Effector CD4-positive, alpha-beta T cell (primary cell): ENCODE data around the gene SNX5.
"Not testable (repeated sequence)": the region's sequence is repeated elsewhere in the genome, so short reads cannot be mapped to it uniquely, and the experiment has no call there.

Source experiments
- DNase-seq: peaks from one replicate; pipeline ENCODE4 v3.0.0-alpha.2; 2020

The SNX5 gene

DNA sequence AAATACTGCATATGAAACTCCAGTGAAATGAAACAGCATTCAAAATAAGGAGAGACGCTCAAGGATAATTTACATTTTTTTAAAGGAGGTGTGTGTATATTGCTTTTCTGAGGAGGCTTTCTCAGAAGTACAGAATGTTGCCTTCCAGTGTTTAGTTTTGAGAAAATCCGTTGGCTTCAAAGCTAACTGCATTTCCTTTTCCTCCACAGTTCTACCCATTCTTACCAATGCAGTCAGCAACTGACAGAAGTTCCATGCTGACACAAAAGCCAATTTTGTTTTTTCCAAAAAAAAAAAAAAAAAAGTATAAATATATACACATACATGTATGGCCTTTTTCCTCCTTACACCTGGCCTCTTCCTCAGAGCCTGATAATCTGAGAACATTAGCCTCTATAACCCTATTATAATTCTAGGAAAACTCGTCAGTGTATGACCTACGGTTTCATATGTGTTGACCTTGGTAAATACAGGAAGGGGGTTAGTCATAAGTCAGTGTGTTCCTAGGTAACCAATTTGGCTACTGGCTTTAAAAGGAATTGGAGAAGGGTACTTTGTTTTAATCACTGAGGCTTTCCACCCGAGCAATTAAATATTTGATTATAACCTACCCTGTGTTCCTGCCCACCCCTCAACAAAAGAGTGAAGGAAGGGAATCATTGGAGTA is 24.4 kb upstream of the SNX5 start:
- DNase-seq = no peak

DNA sequence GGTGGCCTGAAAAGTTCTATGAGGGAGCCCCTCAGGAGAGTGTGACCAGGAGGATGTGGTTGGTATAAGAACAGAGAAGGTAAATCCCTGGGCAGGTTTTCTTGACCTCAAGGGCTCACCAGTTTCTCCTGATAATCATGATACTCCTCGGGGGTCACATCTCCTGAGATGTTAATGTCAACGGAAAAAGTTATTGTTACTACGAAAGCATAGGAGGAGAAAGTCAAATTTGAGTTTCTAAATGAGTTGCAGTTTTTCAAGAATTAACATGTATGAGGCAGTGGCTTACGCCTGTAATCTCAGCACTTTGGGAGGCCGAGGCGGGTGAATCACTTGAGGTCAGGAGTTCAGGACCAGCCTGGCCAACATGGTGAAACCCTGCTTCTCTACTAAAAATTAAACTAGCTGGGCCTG is 23.6 kb upstream of the SNX5 start:
- no peak for DNase-seq

DNA sequence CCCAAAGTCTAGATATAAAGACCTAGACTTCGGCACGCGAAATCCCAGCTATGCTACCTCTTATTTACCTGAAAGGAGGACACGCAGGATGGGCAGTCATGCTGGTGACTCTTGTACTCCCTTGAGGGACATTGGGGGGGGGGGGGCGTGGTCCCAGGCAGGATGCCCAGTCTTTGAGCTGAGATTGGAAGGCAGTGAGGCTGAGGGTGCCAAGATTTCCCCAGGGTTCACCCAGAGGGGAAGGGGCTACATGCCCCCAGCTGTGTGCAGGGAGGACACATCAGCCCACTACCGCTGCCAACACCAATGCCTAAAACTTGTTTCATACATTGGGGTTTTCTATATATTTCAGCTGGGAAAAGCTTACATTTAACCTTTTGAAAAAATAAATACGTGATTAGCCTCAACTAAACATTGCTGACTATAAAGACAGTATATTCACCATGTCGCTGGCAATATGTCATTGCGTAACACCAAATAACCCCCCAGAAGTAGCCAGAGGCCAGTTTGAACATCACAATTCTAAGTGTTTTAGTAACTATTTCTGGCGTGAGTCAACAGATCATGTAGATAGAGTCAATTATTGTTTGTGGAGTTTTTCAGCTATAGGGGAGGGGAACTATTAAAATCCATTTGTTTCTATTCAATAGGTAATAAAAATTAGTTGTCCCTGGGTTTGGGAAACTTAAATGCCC is 21.8 kb upstream of the SNX5 start:
- no peak for DNase-seq

DNA sequence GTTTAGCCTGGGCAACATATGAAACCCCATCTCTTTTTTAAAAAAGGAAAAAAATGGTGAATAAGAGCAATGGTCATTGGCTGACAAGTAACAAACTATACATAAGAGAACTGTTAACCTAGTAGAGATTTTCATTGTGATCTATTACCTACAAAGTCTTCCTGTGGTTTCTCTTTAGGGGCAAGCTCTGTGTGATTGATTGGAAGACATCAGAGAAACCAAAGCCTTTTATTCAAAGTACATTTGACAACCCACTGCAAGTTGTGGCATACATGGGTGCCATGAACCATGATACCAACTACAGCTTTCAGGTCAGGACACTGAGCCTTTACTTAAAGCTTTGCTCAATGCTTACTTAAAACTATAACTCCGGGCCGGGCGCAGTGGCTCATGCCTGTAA is 19.4 kb upstream of the SNX5 start:
- DNase-seq = no peak

DNA sequence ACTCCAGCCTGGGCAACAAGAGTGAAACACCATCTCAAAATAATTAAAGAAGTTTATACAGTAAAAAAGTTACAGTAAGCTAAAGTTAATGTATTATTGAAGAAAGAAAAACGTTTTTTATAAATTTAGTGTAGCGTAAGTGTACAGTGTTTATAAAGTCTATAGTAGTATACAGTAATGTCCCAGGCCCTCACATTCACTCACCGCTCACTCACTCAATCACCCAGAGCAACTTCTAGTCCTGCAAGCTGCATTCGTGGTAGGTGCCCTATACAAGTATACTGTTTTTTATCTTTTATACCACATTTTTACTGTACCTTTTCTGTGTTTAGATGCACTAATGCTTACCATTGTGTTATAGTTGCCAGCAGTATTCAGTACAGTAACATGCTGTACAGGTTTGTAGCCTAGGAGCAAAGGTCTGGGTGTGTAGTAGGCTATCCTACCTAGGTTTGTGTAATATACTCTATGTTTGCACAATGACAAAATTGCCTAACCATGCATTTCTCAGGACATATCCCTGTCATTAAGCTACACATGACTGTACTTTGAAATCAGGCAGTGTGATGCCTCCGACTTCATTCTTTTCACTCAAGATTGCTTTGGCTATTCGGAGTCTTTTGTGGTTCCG is 16.9 kb upstream of the SNX5 start:
- no peak for DNase-seq

DNA sequence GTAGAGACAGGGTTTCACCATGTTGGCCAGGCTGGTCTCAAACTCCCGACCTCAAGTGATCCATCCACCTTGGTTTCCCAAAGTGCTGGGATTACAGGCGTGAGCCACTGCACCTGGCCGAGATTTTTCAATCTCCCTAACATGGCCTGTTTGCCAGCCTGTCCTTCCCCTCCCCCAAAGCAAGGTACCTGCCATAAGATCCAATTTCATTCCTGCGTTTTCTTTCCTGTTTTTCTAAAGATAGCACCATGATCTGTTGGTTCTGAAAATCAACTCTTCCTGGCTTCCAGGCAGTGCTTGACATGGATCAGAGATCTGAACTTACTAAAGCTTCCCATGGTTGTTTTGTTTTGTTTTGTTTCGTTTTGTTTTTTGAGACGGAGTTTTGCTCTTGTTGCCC is 7.7 kb upstream of the SNX5 start:
- DNase-seq = no peak

DNA sequence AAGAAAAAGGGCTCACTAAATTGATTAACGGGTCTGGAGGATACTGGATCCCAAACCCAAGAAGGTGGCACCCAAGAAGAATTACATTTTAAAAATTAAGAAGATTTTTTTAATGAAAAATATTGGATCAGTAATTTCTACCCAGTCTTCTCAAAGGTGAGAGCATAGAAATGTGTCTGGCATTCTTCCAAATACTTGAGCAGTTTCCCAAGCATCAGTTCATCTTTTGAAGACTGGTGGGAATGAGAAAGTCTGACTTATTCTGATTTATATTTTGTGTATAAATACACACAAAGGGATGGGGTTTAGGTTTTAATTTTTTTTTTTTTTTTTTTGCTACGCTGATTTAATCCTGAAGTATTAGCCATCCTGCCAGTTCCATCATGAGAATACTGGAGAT is 3.5 kb upstream of the SNX5 start:
- no peak for DNase-seq

DNA sequence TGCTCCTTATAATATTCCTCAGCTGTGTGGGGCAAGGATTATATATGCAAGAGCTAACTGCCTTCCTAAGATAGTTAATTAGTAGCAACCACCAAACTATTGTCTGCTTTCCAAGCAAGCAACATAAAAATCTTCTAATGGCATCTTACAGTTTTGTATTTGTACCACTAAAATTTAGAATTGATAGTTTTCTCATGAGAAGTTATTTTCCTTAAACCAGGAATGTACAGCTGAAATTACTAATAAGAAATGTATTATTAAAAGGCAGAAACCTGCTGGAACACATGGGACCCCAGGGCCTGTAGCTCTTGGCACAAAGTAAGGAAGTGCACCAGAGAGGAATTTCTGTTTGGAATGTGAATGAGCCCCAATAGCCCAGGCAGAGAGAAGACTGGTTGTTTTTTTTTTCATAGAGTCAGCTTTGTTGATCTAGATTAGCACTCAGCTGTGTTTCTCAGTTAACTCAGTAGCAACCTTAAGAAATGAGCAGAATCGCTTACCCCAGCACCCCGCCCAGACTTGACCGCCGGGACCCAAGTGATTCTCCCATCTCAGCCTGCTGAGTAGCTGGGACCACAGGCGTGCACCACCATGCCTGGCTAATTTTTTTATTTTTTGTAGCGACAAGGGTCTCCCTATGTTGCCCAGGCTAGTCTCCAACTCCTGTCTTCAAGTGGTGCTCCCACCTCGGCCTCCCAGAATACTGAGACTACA is 2.9 kb upstream of the SNX5 start:
- DNase-seq = no peak

DNA sequence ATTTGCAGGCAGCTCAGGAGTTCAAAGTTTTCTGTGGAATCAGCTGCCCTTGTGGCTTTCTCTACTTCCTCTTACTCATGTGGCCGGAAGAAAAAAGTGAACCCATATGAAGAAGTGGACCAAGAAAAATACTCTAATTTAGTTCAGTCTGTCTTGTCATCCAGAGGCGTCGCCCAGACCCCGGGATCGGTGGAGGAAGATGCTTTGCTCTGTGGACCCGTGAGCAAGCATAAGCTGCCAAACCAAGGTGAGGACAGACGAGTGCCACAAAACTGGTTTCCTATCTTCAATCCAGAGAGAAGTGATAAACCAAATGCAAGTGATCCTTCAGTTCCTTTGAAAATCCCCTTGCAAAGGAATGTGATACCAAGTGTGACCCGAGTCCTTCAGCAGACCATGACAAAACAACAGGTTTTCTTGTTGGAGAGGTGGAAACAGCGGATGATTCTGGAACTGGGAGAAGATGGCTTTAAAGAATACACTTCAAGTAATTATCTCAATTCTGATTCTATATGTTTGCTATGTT is 1.4 kb upstream of the SNX5 start:
- DNase-seq = peak; percentile 5

DNA sequence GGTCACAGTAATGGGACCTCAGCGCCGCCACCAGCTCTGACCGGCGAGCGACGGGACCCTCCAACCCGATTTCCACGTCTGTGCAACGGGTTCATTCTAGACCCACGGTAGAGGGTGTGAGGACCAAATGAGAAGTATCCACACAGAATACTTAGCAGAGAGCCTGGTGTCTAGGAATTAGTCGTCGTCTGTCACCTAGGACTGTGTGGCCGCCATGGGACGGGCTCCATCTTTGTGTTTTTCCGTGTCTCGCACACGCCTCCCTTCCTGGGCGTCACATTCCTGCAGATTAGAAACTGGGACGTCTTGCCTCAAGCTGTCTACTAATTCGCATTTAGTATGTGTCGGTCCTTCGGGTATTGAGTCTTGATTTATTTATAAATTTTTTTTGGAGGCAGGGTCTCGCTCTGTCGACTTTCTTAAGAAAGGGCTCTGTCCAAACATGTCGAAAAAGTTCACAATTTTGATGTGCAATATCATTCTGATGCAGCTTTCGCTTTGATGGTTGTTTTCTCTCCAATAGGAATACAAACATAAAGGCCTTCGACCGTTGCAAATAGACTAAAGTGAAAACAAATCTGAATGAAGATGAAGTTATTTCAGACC is 787 bp upstream of the SNX5 start:
- peak; percentile 21 for DNase-seq

DNA sequence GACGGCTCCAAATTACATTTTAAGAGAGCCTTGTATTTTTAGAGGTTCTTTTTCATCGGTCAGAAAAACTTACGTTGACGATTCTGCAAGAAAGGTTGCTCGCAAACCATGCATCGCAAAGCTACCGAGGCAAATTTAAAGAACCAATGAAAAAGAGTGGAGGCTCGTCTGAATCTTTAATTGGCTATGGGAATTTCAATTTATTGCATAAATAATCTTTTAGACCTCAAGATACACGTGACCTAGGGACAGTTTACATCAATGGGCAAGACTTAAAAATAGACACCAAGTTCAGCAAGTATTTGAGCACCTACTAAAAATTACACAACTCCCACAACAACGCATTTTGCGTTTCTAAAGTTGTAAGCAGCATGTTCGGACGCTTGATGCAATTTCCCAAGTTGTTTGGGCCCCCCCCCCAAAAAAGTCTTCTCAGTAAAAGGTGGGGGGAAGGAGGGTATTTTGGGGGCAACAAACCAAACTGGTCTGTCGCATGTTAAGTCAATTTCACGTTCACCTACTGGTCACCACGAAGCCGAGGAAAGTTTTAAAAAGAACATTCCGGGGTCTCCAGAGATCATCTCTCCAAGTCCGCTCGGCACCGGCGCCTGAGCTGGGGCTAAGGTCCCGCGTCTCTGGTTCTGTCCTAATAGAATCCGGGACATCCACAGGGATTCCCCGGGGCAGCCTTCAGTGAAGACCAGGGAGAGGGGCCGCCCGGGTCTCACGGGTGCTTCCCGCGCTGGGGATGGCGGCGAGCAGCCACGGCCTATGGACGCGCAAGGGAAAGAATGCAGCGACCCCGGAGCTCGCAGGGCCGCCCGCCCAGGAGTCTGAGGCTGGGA is 851 bp downstream of the SNX5 start:
- DNase-seq = no peak

DNA sequence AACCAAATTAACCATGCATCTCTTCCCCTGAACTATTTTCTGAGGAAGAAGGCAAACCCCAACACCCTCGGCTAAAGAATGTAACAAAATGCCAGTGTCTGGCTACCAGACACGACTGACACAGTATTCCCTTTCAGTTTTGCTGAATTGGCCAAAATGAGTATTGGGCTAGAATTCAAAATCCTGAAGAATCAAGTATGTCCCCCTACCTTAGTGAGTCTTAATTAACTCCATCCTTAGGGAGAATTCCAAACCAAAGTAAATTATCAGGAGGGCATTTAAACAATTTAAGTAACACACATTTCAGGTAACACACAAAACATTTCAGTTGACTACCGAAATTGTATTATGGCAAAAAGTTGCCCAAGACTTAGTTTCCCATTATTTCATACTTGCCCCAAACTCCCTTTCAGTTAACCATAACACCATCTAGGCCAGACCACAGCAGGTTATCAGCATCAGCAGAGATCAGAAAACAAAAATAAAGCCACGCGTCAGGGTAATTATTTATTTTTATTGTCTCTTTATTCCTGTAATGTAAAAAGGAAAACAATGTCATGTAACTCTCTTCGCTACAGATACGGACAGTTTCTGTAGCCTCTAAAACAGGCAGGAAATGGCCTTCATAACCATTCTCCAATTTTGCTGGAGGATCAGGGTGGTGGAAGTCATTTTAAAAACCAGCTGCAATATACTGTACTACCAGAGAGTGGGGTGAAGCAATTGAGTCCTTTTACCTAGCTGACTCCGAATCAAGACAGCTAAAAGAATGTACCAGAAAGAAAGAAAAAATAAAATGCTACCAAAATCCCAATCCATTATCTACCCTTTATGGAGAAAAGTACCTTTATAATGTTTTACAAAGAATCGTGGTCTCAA is 1.9 kb downstream of the SNX5 start:
- DNase-seq = no peak

DNA sequence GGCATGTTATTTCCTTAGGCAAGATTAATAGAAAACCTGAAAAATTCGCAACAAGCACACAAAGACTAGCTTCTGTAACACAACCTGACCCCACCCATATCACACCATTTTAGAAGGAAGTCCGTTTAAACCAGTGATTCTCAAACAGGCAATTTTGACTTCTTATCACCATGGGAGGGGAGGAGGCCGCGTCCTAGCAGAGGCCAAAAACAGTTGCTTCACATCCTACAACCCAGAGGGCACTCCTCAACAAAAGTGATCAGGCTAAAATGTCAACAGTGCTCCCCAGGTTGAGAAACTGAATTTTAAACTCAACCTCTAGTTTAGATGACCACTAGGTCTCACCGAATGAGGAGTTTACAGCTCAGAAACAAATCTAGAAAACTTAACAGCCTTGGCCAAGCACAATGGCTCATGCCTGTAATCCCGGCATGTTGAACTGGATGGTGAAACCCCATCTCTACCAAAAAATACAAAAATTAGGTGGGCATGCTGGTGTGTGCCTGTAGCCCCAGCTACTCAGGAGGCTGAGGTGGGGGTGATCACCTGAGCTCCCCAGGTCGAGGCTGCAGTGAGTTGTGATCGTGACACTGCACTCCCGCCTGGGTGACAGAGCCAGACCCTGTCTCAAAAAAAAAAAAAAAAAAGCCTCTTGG is 3.4 kb downstream of the SNX5 start:
- DNase-seq = no peak

DNA sequence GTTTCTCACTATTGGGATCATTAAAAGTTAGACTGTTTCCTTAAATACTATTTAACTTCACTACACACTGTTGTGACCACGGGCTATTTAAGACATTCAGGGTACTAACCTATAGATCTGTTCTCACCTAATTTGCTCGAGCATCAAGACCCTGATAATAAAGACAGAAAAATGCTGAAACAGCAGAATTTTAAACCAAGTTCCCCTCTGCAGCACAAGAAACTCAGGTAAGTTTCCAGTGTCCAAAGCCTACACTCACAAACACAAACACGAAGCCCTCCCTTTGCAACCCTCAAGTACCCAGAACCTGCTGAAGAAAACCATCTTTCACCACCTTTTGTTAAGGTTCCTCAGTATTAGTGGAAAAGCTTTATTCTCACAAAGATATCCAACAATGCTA is 4.0 kb downstream of the SNX5 start:
- no peak for DNase-seq

DNA sequence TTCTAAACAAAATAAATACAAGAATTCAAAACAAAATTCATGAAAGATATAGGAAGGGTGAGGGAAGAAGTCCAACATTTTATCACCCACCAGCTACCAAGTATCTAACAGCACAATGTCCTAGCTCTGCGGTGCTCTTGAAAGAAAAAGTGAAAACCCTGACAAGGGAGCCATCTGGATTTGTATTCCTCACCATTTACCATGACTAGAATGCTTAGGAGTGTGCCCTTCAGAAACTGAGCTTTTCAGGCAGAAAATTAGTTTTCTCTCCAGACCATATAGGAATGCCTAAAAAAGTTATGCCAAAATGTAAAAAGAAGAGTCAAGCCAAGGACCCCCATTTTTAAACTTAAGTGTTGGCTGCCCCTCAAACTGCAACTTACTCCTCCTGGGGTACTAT is 4.5 kb downstream of the SNX5 start:
- DNase-seq = no peak

DNA sequence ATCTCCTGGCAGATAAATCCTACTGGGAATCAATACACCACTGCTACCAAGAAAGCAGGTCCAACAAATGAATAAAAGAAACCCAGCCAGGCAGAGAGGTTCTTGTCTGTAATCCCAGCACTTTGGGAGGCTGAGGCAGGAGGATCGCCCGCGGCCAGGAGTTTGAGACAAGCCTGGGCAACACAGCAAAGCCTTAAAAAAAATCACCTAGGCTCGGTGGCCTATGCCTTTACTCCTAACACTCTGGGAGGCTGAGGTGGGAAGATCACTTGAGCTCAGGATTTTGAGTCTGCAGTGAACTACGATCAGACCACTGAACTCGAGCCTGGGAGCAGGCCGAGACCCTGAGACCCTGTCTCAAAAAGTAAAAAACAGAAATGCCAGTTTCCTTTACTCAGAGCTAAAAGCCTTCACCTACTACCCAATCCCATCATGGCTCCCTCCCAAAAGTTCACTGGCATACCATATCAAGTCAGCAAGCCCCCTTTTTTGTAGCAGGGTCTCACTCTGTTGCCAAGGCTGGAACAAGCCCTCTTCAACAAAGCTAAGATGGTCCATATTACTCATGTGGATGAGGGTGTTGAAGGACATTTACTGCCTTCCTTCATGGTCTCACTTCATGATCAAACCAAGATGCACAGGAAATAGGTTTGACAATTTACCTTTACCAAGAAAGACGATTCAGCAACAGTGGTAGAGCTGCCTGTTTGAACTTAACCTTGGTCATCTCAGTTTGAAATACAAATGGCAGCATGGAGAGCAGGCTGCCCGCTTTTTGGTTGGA is 5.3 kb downstream of the SNX5 start:
- no peak for DNase-seq

DNA sequence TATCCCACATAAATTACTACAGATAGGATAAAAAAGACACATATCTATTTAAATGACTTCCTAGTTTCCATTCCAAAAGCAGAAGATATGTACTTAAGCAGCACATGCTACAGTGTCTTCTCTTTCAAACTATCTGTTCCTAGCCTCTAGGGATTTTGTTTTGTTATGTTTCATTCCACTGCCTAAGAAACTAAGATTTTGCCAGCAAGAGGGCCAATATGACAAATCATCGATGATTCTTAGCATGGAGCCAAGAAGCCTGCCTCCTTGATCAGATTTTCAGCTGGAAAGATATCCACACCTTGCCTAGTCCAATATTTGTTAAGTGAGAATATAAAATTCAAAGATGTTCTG is 7.0 kb downstream of the SNX5 start:
- DNase-seq = no peak

DNA sequence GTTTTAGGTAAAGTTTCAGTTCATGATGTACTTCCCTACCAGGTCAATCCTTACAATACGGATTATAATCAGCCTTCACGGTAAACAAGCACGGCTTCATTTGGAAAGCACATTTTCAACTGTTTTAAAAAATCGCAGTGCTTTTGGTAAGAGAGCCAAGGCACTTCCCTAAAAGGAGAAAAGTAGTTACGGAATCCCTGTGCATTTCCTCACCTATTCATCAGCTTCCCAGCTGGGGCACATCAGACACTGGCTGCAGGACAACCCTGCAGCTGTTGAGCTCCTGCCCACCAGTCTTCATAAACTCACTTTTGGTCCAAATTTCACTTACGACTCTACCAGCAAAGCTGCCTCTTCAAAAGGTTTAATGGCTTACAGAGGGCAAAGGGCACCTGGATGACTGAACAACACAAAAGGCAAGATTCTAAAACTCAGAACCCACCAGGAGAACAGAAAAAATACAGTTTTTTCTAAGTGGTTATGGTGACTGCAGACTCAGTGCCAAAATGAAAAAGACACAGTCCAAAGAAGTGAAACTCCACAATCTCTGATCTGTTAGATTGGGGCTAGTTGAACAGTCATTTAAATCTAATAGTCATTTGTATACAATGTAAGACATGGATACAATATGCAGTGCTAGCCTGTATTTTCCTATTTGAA is 7.5 kb downstream of the SNX5 start:
- no peak for DNase-seq

DNA sequence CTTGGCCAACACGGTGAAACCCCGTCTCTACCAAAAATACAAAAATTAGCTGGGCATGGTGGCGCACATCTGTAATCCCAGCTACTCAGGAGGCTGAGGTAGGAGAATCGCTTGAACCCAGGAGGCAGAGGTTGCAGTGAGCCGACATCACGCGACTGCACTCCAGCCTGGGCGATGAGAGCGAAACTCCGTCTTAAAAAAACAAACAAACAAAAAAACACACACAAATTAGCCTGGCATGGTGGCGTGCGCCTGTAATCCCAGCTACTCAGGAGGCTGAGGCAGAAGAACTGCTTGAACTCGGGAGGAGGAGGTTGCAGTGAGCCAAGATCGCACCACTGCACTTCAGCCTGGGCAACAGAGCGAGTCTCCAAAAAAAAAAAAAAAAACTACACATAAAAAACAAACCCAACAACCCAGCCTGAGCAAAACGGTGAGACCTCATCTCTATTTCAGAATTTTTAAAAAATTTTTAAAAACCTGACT is 8.2 kb downstream of the SNX5 start:
- not testable (repeated sequence) for DNase-seq
